SK-N-SH (cell line): ENCODE results near the gene SIL1. TPM values are rescaled to one million over a fixed set of nuclear protein-coding genes. Genes with fewer than 3 reads are reported as not detected.
"Not testable (repeated sequence)": the region's sequence is repeated elsewhere in the genome, so short reads cannot be mapped to it uniquely, and the experiment has no call there.

Experiments
- CTCF ChIA-PET: fragments of 300-600, 350-600 bp; formaldehyde crosslinking; extraction: SDS; loops from one replicate; lab custom pipeline; 2021; lab: Yijun Ruan, JAX
- POLR2A ChIA-PET: fragments of 350-600 bp; sonication (Branson Sonifier 250); formaldehyde crosslinking; extraction: SDS; loops from one replicate; lab custom pipeline; 2020; ENCODE audit warnings: antibody characterized with exemption, inconsistent platforms; lab: Yijun Ruan, JAX
- DNase-seq: peaks from one replicate; pipeline ENCODE4 v3.0.0; 2012
- H2AFZ ChIP-seq: fragments of 200-600 bp; sonication (generic); 2 replicates; pipeline ENCODE4 v1.8.1; 2016; ENCODE audit warnings: antibody characterized with exemption, mild to moderate bottlenecking, low read depth
- H3F3A ChIP-seq: fragments of 200-600 bp; sonication (generic); replicated peaks from 2 replicates; pipeline ENCODE3; 2016; ENCODE audit warnings: antibody characterized with exemption, mild to moderate bottlenecking; ENCODE audit not compliant: insufficient read depth
- H3K27ac ChIP-seq, 2 experiments: fragments of 200-500 bp in 1 of 2; fragments of 200-600 bp in 1 of 2; sonication (Bioruptor generic) in 1 of 2; sonication (generic), shearing (Covaris generic) in 1 of 2; 2 replicates each; pipeline versions ENCODE4 v1.5.1 to v1.6.1; 2014 to 2016; ENCODE audit warnings: low read depth in 2 of 2, inconsistent platforms in 1 of 2, low read length in 1 of 2, mild to moderate bottlenecking in 1 of 2, mixed read lengths in 1 of 2
- H3K27me3 ChIP-seq: fragments of 200-600 bp; sonication (generic), shearing (Covaris generic); 2 replicates; pipeline ENCODE4 v1.6.1; 2016; ENCODE audit warnings: mixed run types; ENCODE audit not compliant: insufficient read depth
- H3K36me3 ChIP-seq, 2 experiments: fragments of 200-500 bp in 1 of 2; fragments of 200-600 bp in 1 of 2; sonication (Bioruptor generic) in 1 of 2; sonication (generic) in 1 of 2; replicated peaks in 1 of 2; 2 replicates each; pipeline versions ENCODE3 to v1.5.1; 2014 to 2016; ENCODE audit warnings: low read length in 1 of 2, mild to moderate bottlenecking in 1 of 2; ENCODE audit not compliant: insufficient read depth in 2 of 2, control insufficient read depth in 1 of 2
- H3K4me1 ChIP-seq, 2 experiments: fragments of 200-500 bp in 1 of 2; fragments of 200-600 bp in 1 of 2; sonication (Bioruptor generic) in 1 of 2; sonication (generic), shearing (Covaris generic) in 1 of 2; 2 replicates each; pipeline versions ENCODE4 v1.5.1 to v1.6.1; 2014 to 2016; ENCODE audit warnings: low read depth in 1 of 2, low read length in 1 of 2, mixed run types in 1 of 2; ENCODE audit not compliant: insufficient read depth in 2 of 2, control insufficient read depth in 1 of 2
- H3K4me2 ChIP-seq: fragments of 200-600 bp; sonication (generic), shearing (Covaris generic); 2 replicates; pipeline ENCODE4 v1.6.1; 2017; ENCODE audit warnings: mixed run types
- H3K4me3 ChIP-seq, 2 experiments: fragments of 200-500 bp in 1 of 2; fragments of 200-600 bp in 1 of 2; sonication (Bioruptor generic) in 1 of 2; sonication (generic), shearing (Covaris generic) in 1 of 2; 2 replicates each; pipeline versions ENCODE4 v1.5.1 to v1.8.1; 2014 to 2016; ENCODE audit warnings: low read depth in 2 of 2, inconsistent platforms in 1 of 2, low read length in 1 of 2, mild to moderate bottlenecking in 1 of 2, mixed read lengths in 1 of 2, moderate library complexity in 1 of 2
- H3K79me2 ChIP-seq: fragments of 200-600 bp; sonication (generic); 2 replicates; pipeline ENCODE4 v1.8.1; 2017; ENCODE audit warnings: mild to moderate bottlenecking; ENCODE audit not compliant: insufficient read depth
- H3K9ac ChIP-seq: fragments of 200-600 bp; sonication (generic); 2 replicates; pipeline ENCODE4 v1.6.1; 2017; ENCODE audit warnings: mixed run types
- H3K9me2 ChIP-seq: fragments of 200-600 bp; sonication (generic); 2 replicates; pipeline ENCODE4 v1.6.1; 2017; ENCODE audit warnings: mixed run types
- H3K9me3 ChIP-seq: fragments of 200-600 bp; sonication (generic); 2 replicates; pipeline ENCODE4 v1.6.1; 2017; ENCODE audit warnings: mixed run types, mild to moderate bottlenecking, moderate library complexity
- H4K20me1 ChIP-seq: fragments of 200-600 bp; sonication (generic); 2 replicates; pipeline ENCODE4 v1.6.1; 2017; ENCODE audit warnings: mild to moderate bottlenecking, mixed run types; ENCODE audit not compliant: insufficient read depth
- CHD2 ChIP-seq: fragments of 150-350 bp; IDR thresholded peaks from 2 replicates; pipeline ENCODE4 v1.6.1; 2018; ENCODE audit warnings: low read length; ENCODE audit not compliant: partially characterized antibody
- CTCF ChIP-seq: fragments of 200-600 bp; sonication (generic); IDR thresholded peaks from 2 replicates; pipeline ENCODE4 v1.6.1; 2017; ENCODE audit warnings: antibody characterized with exemption, mild to moderate bottlenecking, moderate library complexity
- MAX ChIP-seq: IDR thresholded peaks from 2 replicates; pipeline ENCODE4 v1.4.0; 2012; ENCODE audit warnings: low read depth
- MEF2A ChIP-seq: IDR thresholded peaks from 2 replicates; pipeline ENCODE4 v1.4.0; 2012; ENCODE audit warnings: low read depth, borderline replicate concordance
- NFIC ChIP-seq: IDR thresholded peaks from 2 replicates; pipeline ENCODE4 v1.4.0; 2012; ENCODE audit warnings: borderline replicate concordance
- NRF1 ChIP-seq: IDR thresholded peaks from 2 replicates; pipeline ENCODE4 v1.6.1; 2012; ENCODE audit warnings: low read depth, mild to moderate bottlenecking, low read length
- PBX3 ChIP-seq: IDR thresholded peaks from 2 replicates; pipeline ENCODE4; 2012
- POLR2AphosphoS5 ChIP-seq: IDR thresholded peaks from 2 replicates; pipeline ENCODE4 v1.6.1; 2012; ENCODE audit warnings: low read depth, low read length
- RAD21 ChIP-seq: IDR thresholded peaks from 2 replicates; pipeline ENCODE4 v1.6.1; 2012; ENCODE audit warnings: mild to moderate bottlenecking, low read length
- RCOR1 ChIP-seq: fragments of 150-350 bp; IDR thresholded peaks from 2 replicates; pipeline ENCODE4 v1.6.1; 2017; ENCODE audit warnings: antibody characterized with exemption, low read length
- REST ChIP-seq: IDR thresholded peaks from 2 replicates; pipeline ENCODE4 v1.6.1; 2012; ENCODE audit warnings: mild to moderate bottlenecking, low read depth, low read length, moderate library complexity
- RFX5 ChIP-seq: IDR thresholded peaks from 2 replicates; pipeline ENCODE4 v1.6.1; 2012; ENCODE audit warnings: mild to moderate bottlenecking, improper control_type of control experiment, low read length
- RXRA ChIP-seq: IDR thresholded peaks from 2 replicates; pipeline ENCODE4 v1.4.0; 2012; ENCODE audit warnings: low read depth, mild to moderate bottlenecking, borderline replicate concordance
- SIN3A ChIP-seq: IDR thresholded peaks from 2 replicates; pipeline ENCODE4 v1.6.1; 2012; ENCODE audit warnings: low read depth, mild to moderate bottlenecking, low read length, moderate library complexity, borderline replicate concordance
- USF2 ChIP-seq: fragments of 150-350 bp; IDR thresholded peaks from 2 replicates; pipeline ENCODE4 v1.6.1; 2017; ENCODE audit warnings: antibody characterized with exemption, low read length, low read depth, borderline replicate concordance
- WGBS: methylation state at CpG from one replicate; pipeline ENCODE4 v1.1.6; 2017; ENCODE audit warnings: low lambda C conversion rate; 5-methylcytosine and 5-hydroxymethylcytosine counted together
- polyA plus RNA-seq, 3 experiments: library from polyadenylated mRNA; depleted of rRNA; stranded (reverse); fragments of >200 nt; gene quantifications; 2 replicates each; pipeline ENCODE4 v1.2.3, GENCODE V29; 2012

Gene SIL1
- polyA plus RNA-seq, 1 of the 3 experiments (the other 2 are of a cell fraction) = 25.9 TPM

- TF ChIP-seq USF2 (no peak), RCOR1 (no peak), RXRA (no peak), NRF1 (no peak), MAX (no peak), MEF2A (no peak), SIN3A (no peak), PBX3 (no peak), CTCF (peak; percentile 31; the same call in 1 of the 2 replicates), POLR2AphosphoS5 (no peak), REST (no peak), RAD21 (0 out of 2 replicates have a peak, but pooled peaks have one; percentile 7), RFX5 (no peak), NFIC (no peak), CHD2 (no peak)
- DNase-seq = no peak
- Histone ChIP-seq H3K9me2 (no peaks in the 10 kb centered on the region), H3K36me3 (peaks cover 0 to 10% of the 10 kb centered on the region in 2 experiments), H3K27ac (no peak overlapping the region), H3K4me3 (no peak overlapping the region), H3K4me1 (no peaks in the 10 kb centered on the region; a peak in 1 of 4 replicates), H3K27me3 (no peaks in the 10 kb centered on the region), H3K9me3 (no peaks in the 10 kb centered on the region), H3K79me2 (peaks cover 24% of the 10 kb centered on the region), H3F3A (no peaks in the 10 kb centered on the region), H4K20me1 (no peaks in the 10 kb centered on the region), H3K9ac (no peak overlapping the region), H3K4me2 (no peak overlapping the region), H2AFZ (no peak overlapping the region)
- CTCF ChIA-PET = no interaction called here
- POLR2A ChIA-PET = no interaction called here
- 100% methylated on average over 1 of the region's 1 CpG for WGBS
These were observed 4.2 kb downstream of the SIL1 start for GRCh38 chr5:139193928-139194327.

- H3K27me3 ChIP-seq, H3K9ac ChIP-seq, POLR2A ChIA-PET, H3K4me2 ChIP-seq, H3K9me2 ChIP-seq, H3K4me1 ChIP-seq, H3K9me3 ChIP-seq, H3K27ac ChIP-seq, H3F3A ChIP-seq, H3K4me3 ChIP-seq, H4K20me1 ChIP-seq, H2AFZ ChIP-seq, DNase-seq, H3K36me3 ChIP-seq: not testable (repeated sequence)
- 92% methylated on average over 4 of the region's 4 CpGs for WGBS
- peaks cover 22% of the 10 kb centered on the region for H3K79me2 ChIP-seq
- CTCF ChIA-PET = interaction anchor here (0.6 kb wide), 1 partner anchor 29 kb away, joined by 3 read pairs; no protein-coding TSS in a partner anchor
These were observed 5.3 kb downstream of the SIL1 start for GRCh38 chr5:139192906-139193305.

GRCh38 chr5:139191954-139192353 is 6.2 kb downstream of the SIL1 start:
- CTCF ChIA-PET = interaction anchor here (1.2 kb wide), 1 partner anchor 18 kb away, joined by 3 read pairs; no protein-coding TSS in a partner anchor
- H3K27me3 ChIP-seq, H3K27ac ChIP-seq, H3K9ac ChIP-seq, H3K4me2 ChIP-seq, H3K4me1 ChIP-seq, H3K9me2 ChIP-seq, H3K9me3 ChIP-seq, POLR2A ChIA-PET, H3K4me3 ChIP-seq, H3F3A ChIP-seq, H2AFZ ChIP-seq, DNase-seq, H4K20me1 ChIP-seq: not testable (repeated sequence)
- H3K36me3 ChIP-seq = peaks cover 0 to 11% of the 10 kb centered on the region in 2 experiments
- H3K79me2 ChIP-seq = peaks cover 12% of the 10 kb centered on the region
- WGBS = 96% methylated on average over 3 of the region's 3 CpGs
